ENCODE measurements around the gene CCDC171.

The CCDC171 gene

GRCh38 chr9:15882883-15883282 lies 330.0 kb downstream of the CCDC171 start:
- no peak for DNase-seq (ENCODE audit: low spot score)

DNA sequence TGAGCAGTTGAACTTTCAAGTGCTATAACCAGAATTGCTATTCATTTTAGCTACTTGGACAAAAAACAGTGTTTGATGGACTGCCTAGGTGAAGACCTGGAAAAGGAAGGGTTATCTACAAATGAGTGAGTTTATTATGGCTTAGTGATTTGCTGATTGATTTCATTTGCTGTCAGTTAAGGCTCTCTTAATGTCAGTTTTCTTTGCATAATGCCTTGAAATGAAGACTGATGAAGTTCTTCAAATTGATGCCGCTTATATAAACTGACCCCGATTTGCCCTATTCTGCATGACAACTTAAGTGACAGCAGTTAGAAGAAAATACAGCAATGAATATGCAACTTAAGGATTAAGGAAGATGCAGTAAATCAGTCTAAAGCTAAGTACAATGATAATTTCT lies 332.6 kb downstream of the CCDC171 start:
- DNase-seq (ENCODE audit: low spot score), result no peak

DNA sequence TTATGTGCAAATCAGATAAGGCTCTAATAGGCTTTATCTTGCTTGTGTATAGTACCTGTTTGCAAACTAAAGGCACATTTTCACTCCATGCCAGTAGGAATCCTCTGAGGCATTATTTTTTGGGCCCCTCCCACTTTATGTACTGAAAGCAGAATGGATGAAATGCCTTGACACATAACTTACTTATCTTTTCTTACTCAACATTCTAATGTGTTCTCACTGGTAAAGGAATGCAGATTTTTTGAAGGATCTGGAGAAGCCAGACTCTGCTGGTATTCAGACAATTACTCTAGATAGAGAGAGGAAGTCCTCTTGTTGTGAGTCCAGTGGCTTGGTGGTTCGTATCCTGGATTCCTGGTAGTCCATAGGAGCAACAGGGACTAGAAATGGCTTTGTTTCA lies 336.7 kb downstream of the CCDC171 start:
- no peak for DNase-seq (ENCODE audit: low spot score)

DNA sequence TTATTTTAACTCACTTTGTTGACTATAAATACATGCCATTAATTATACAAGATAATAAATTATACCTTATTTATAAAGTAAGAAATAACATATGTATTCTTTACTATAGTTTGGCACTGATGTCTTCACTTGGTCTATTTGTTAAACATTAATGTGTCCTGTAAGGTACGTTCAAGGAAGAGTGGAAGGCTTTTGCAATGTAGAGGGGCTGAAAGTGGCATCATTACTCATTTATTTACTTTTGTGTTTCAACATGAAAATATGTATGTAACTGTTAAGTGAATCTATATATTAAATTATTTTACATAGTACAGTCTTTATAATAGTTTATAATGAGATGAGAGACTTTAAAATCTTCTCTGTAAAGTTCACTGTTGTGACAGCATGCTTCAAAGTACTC lies 348.7 kb downstream of the CCDC171 start:
- no peak for DNase-seq (ENCODE audit: low spot score)

GRCh38 chr9:15909297-15909696 lies 356.5 kb downstream of the CCDC171 start:
- no peak for DNase-seq (ENCODE audit: low spot score)

GRCh38 chr9:15915711-15916110 lies 362.9 kb downstream of the CCDC171 start:
- no peak for DNase-seq (ENCODE audit: low spot score)

- no peak for DNase-seq (ENCODE audit: low spot score)
Measured at GRCh38 chr9:15927161-15927560, 374.3 kb downstream of the CCDC171 start.

DNA sequence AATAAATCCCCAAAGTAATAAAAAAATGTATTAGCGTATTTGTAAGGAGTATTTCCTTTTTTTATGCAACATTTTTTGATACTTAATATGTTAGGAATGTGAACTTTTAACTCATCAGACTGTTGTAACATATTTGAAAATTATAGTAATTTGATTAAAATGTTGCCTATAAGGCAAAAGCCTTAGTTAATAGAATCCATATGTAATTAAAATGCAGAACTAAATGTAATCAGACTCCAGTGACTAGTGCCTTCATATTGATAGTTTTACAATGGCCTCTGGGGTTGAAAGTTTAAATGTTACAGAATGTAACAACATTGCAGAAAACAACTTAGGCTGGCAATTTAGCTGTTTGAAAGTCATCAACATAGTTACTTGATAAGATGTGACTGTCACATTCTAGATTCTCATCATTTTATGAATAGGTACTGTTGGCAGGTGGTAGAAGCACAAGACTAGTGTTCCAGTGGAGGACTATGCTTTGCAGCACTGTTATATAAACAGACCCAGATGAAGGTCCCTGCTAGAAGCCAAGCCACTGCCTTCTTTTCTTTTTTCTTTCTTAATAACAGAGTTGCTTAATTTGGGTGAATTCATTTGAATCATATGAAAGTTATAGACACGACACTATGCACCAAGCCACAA lies 382.9 kb downstream of the CCDC171 start:
- no peak for DNase-seq (ENCODE audit: low spot score)

DNA sequence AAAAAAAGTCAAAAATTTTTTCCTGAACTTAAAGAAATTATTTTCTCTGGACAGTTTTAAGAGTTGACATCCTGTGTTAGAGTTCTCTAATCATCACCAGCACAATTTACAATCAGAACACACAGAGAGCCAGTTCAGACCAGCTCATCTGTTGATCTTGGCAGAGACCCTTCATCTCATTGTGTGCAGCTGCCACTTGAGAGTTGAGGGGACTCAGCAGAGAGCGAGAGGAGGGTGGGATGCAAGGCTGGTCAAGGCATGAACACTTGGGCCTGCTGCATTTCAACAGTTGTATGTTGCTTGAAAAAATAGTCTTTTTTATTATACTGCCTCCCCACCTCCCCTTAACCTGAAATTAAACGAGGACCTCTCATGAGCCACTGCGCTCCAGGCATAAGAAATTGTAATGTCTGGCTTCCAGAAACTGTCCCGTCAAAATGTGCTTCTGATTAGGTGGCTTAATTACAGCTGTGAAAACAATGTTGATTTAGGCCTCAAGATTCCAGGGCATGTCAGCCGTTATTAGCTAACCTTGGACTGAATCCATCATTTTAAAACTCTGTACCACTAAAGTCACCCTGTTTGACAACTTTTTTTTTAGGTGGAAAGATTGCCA lies 383.6 kb downstream of the CCDC171 start:
- no peak for DNase-seq (ENCODE audit: low spot score)

- DNase-seq (ENCODE audit: low spot score), result no peak
Measured at GRCh38 chr9:15942831-15943424, 390.1 kb downstream of the CCDC171 start.

GRCh38 chr9:15944341-15944740 lies 391.5 kb downstream of the CCDC171 start:
- DNase-seq (ENCODE audit: low spot score), result no peak

DNA sequence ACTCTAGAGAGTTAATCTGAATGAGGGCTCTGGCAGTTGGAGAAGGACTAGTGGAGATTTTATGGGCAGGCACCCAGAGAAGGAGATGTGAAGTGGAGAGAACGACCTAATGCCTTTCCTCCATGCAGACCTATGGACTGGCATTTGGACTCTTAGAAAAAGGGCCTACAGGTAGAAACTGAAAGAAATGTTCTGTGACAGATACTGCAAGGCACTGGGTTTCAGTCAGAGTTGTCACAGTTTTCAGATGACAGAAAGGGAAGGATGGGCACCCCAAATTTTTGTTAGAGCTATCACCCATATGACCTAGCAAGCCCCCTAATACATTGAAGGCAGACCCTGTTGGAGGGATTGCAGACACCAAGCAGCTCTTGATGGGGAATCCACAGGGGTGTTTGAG lies 406.8 kb downstream of the CCDC171 start:
- no peak for DNase-seq (ENCODE audit: low spot score)

- no peak for DNase-seq (ENCODE audit: low spot score)
Measured at GRCh38 chr9:15961217-15961616, 408.4 kb downstream of the CCDC171 start.

DNA sequence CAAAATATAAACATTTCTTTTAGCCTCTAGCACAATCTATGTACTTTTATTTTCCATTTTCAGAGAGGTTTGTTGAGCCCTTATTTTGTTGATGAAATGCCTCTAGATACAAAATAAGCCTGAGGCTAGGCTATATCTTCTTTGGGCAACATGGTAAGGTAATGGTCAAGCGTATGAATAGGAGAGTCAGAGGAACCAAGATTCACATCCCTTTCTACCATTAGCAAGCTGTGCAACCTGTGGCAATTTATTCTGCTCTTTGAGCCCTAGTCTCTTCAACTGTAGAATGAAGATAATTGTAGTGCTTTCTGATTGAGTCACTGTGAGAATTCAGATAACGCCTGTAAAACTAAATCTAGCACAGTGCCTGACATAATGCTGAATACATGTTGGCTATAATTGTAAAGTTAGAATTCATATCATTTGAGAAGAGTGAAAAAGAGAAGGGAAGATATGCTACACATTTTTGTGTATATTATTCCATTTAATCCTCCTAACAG lies 412.5 kb downstream of the CCDC171 start:
- DNase-seq (ENCODE audit: low spot score), result no peak

DNA sequence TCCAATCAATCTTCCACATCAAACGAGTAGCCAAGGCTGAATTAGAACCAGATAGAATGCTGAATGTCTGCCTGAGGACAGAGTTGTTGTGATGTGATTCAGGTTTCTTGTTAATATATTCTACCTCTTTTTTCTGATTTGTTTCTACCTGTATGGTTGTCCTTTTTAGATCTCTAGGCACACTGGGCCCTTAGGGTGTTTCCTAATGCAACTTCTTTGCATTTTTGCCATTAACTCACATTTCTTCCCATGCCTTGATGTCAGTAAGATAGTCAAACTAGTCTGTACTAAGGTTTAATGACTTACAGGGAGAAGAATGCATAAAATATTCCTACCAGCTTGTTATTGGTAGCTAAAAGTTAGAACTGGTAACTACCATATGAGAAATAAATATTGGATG lies 413.6 kb downstream of the CCDC171 start:
- DNase-seq (ENCODE audit: low spot score), result no peak

DNA sequence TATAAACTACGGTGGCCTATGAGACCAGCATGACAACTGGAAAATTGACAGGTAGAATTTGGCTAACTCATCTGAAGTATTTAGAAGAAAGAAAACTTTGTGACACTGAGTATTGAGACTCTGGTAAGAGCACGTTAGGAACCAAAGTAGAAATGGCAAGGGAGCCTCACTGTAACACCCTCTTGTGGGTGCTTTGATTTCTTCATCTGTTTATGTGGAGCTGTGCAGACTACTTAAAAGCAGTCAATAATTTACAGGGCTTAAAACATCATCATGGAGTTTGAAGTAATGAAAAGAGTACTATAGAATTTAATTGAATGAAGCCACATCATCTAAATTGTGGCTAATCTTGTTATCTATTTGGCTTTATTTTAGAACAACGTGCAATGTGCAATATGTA lies 414.2 kb downstream of the CCDC171 start:
- no peak for DNase-seq (ENCODE audit: low spot score)

- DNase-seq (ENCODE audit: low spot score), result no peak
Measured at GRCh38 chr9:15972760-15973159, 419.9 kb downstream of the CCDC171 start.

DNA sequence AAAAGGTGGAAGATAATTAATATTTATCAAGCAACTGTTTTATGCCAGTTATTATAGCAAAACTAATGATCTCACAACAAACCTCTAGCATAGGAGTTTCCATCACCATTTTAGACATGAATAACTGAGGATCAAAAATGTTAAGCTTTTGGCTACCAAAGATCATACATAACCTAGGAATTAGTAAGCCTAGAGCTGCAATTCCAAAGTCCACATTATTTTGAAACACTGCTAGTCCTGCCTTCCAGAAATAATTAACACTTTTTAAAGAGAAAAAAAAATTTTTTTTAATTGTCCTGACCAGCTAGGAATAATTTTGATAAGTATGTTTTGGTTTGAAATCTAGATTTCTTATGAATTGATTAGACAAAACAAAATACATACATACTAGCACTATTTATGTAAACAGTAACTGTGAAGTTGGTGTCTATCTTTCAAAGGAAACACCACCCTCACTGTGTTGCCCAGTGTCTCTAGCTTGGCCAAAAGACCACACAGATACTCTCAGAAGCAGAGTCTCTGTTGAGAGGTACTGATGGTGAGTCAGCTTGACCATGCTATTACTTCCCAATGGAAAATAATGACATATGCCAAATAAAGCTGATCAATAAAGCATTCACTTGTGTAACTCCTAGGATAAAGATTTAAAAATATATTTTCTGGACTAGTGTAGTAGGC lies 422.4 kb downstream of the CCDC171 start:
- DNase-seq (ENCODE audit: low spot score), result no peak

- no peak for DNase-seq (ENCODE audit: low spot score)
Measured at GRCh38 chr9:15977438-15977837, 424.6 kb downstream of the CCDC171 start.

- DNase-seq (ENCODE audit: low spot score), result no peak
Measured at GRCh38 chr9:15982182-15982581, 429.3 kb downstream of the CCDC171 start.

DNA sequence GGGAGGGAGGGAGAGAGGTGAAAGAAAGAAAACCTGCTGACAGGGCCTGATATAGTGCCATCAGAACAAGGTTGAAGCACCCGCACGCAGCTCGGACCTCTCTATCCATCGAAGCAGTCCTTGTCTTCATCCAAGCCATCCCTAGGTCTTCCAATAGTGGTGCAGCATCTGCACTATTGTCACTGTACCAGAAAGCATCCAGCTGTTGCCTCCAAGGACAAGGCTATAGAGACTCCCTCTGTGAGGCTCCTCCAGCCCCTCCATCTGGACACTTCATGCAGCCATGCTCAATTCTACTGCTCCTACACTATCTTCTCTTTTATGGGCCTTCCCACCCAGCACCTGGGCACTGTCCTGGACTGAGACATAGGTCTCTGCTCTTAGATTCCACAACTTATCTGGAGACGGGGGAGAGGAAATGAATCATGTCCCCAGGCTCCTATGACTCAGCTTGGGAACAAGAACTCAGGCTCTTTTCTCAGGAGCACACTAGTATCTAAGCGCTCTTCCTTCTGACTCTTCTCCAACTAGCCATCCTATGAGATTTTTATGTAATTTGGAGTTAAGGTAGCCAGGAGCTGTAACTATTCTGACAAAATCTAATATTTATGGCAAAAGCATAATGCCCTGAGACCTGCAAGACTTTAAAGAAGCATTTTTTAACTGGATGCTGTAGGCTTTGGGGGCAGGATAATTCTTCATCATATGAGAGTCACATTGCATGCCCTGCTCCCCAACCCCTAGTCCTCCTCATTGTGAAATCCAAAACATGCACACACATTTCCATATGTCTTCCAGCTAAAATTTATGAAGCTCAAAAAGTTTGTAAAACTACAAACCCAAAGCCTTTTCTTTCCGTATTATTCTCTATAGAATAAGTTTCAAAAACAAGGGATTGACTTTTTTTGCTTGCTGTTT lies 446.8 kb downstream of the CCDC171 start:
- DNase-seq (ENCODE audit: low spot score), result no peak

DNA sequence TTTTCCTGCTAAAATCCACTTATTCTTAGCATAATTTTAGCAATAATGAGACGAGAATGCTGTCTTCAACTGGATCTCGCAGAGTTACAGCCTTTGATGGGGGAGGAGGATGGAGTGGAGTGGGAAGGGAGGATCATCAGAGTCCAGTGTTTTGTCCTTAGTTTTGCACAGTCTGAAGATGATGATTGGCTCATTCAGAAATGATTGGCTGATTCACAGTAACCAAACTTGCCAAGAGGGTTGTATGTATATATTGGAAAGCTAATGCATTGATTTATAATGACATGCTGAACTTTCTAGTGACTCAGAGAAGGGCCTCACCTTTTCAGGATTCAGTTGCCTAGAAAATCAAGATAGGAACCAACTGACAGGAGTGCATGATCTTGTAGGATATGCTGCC lies 448.0 kb downstream of the CCDC171 start:
- DNase-seq (ENCODE audit: low spot score), result no peak
